Tibial artery (tissue), 4 donors: ENCODE measurements around the gene RIPOR3.
"Not testable (repeated sequence)": the region's sequence is repeated elsewhere in the genome, so short reads cannot be mapped to it uniquely, and the experiment has no call there.

Experiments
- DNase-seq, 2 donors: peaks; one replicate each; pipeline ENCODE4 v3.0.0-alpha.2; 2019
- H3K27ac ChIP-seq, 2 donors: fragments of 200-600 bp; sonication (generic) in 1 of 2; 1 replicate in 1 of 2; 2 replicates in 1 of 2; pipeline ENCODE4 v1.5.1; 2018 to 2019; ENCODE audit warnings: mild to moderate bottlenecking in 1 of 2
- H3K27me3 ChIP-seq, 2 donors: fragments of 200-600 bp; sonication (generic) in 1 of 2; one replicate each; pipeline versions ENCODE4 v1.5.1 to v1.6.0; 2016 to 2019
- H3K36me3 ChIP-seq, 3 donors: fragments of 200-600 bp; sonication (generic) in 2 of 3; one replicate each; pipeline ENCODE4 v1.5.1; 2016 to 2019; ENCODE audit warnings: mild to moderate bottlenecking in 2 of 3
- H3K4me1 ChIP-seq, 4 donors: fragments of 200-600 bp; sonication (generic) in 2 of 4; 1 replicate in 3 of 4; 2 replicates in 1 of 4; pipeline ENCODE4 v1.5.1; 2016 to 2019
- H3K4me3 ChIP-seq, 2 donors: fragments of 200-600 bp; sonication (generic) in 1 of 2; 1 replicate in 1 of 2; 2 replicates in 1 of 2; pipeline ENCODE4 v1.5.1; 2018 to 2019; ENCODE audit warnings: mild to moderate bottlenecking in 2 of 2
- H3K9me3 ChIP-seq, 3 donors: fragments of 200-600 bp; sonication (generic) in 1 of 3; one replicate each; pipeline ENCODE4 v1.5.1; 2016 to 2019
- CTCF ChIP-seq, 2 experiments: fragments of 200-600 bp in 1 of 2; fragments of 450-650 bp in 1 of 2; IDR thresholded peaks; one replicate each; pipeline ENCODE4 v1.5.1; 2017 to 2019; ENCODE audit warnings: antibody characterized with exemption in 2 of 2, mild to moderate bottlenecking in 1 of 2, moderate library complexity in 1 of 2
- intact Hi-C: fragments of 100-400 bp; cut with DNase I; formaldehyde crosslinking; loops from one replicate; pipeline ENCODE4 v1.15.0; 2023; ENCODE audit warnings: low total_unique reads

Gene RIPOR3

DNA sequence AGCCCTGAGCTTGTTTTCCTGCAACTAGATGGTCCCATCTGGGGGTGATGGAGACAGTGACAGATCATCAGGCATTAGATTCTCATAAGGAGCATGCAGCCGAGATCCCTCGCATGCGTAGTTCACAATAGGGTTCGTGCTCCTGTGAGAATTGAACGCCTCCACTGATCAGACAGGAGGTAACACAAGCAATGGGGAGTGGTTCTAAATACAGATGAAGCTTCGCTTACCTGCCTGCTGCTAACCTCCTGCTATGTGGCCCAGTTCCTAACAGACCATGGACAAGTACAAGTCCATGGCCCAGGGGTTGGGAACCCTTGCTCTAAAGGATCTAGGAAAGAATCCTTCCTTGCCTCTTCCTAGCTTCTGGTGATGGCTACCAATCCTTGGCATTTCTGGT lies 42.7 kb downstream of the RIPOR3 start:
- H3K27ac ChIP-seq = no peak overlapping the region
- no peaks in the 10 kb centered on the region for H3K9me3 ChIP-seq
- no peaks in the 10 kb centered on the region for H3K36me3 ChIP-seq
- intact Hi-C loops = no loop called here
- H3K27me3 ChIP-seq = no peaks in the 10 kb centered on the region
- peaks cover 0 to 10% (median 0%) of the 10 kb centered on the region in 4 donors for H3K4me1 ChIP-seq
- no peak for TF ChIP-seq CTCF (IDR thresholded peaks at IDR 0.05)
- H3K4me3 ChIP-seq = no peak overlapping the region
- DNase-seq = no peak

DNA sequence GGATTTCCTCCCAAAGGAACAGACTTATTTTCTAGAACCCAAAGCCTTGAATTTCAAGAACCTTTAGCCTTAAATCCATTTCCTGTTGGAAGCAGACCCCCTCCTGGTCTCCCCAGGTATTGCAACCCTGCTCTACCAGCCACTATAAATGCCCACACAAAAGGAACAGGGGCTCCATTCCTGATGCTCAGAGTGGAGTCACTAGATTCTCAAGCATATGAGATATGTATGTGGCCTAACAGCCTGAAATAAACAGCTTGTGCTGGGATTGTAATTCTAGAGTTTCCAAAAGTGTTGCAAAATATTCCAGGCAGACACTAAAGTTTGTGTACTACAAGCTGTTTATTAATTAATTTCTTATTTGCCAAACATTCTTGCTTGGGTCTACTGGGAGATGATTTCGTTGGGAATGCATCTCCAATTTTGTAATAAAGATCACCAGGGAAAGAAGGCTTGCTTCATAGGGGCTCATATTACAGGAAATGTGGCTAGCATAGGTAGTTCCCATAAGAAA lies 44.8 kb downstream of the RIPOR3 start:
- no peak for DNase-seq
- intact Hi-C loops = no loop called here
- no peak for TF ChIP-seq CTCF (IDR thresholded peaks at IDR 0.05)
- Histone ChIP-seq H3K27ac (no peak overlapping the region), H3K36me3 (no peaks in the 10 kb centered on the region), H3K9me3 (no peaks in the 10 kb centered on the region), H3K4me3 (no peak overlapping the region), H3K27me3 (no peaks in the 10 kb centered on the region), H3K4me1 (peaks cover 0 to 10% (median 0%) of the 10 kb centered on the region in 4 donors)

DNA sequence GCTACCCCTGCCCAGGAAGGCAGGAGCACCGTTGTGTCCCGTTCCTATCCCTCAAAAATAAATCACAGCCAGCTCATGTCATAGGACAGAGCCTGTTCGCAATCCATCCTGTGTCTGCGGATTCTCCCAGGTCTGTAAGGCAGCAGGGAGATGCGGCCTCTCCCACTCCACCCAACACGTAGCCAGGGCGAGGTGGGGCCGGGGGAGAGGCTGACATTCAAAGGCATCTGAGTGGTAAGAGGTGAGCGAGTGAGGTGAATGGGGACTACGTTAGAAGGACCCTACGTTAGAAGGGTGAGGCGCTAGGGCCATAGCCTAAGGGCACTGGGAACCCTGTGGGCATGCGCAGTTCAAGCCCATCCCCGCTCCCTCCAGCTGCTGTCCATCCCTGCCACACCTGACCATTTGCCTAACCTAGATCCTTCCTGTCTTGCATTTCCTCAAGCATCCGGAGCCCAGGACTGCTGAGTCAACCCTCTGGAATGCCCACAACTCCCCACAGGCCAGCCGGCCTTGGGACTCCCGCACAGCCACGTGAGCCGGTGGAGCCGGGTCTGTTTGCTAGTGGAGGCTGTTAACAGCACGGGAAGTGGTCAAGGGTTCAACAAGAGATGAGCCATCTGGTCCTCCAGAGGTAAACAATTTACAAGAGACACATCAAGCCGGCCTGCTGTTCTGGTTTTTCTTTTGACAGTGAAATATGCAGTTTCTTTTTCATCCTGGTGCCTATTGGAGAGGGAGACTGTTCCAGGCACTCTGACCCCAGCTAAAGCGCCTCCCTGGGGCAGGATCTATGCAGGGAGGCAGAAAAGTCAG lies 45.9 kb downstream of the RIPOR3 start:
- Histone ChIP-seq H3K27ac (peak overlapping the region in 1 of 2 donors; percentile 50), H3K9me3 (no peaks in the 10 kb centered on the region), H3K4me3 (no peak overlapping the region), H3K36me3 (no peaks in the 10 kb centered on the region), H3K4me1 (peaks cover 0 to 10% (median 0%) of the 10 kb centered on the region in 4 donors), H3K27me3 (no peaks in the 10 kb centered on the region)
- peak; percentile 79 to 81 for DNase-seq
- TF ChIP-seq CTCF (IDR thresholded peaks at IDR 0.05) = no peak
- intact Hi-C loops = no loop called here

DNA sequence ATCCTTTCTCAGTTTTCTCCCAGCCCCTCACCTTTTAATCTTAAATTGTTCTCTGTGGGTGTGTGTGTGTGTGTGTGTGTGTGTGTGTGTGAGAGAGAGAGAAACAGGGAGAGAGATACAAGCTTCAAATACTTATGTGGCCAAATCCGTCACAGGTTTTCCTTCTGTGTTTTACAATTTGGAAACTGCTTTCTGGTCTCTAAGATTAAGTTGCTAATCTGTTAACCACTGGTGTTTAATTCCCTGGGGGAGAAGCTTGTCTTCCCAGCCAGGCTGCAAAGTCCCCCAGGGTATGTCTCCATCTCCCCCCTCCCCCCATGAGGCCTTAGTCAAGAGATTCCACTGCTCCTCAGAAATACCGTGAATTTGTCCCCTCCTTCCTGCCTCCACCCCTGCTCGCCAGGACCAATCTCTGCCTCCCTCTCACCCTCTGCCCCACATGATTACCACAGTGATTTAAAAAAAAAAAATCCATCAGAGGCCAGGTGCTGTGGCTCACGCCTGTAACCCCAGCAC lies 49.0 kb downstream of the RIPOR3 start:
- H3K9me3 ChIP-seq = no peaks in the 10 kb centered on the region
- no peaks in the 10 kb centered on the region for H3K27me3 ChIP-seq
- DNase-seq = no peak
- no peak overlapping the region for H3K4me3 ChIP-seq
- TF ChIP-seq CTCF (IDR thresholded peaks at IDR 0.05) = no peak
- intact Hi-C loops = no loop called here
- no peaks in the 10 kb centered on the region for H3K36me3 ChIP-seq
- H3K4me1 ChIP-seq = peaks cover 0 to 10% (median 2%) of the 10 kb centered on the region in 4 donors
- H3K27ac ChIP-seq = no peak overlapping the region

DNA sequence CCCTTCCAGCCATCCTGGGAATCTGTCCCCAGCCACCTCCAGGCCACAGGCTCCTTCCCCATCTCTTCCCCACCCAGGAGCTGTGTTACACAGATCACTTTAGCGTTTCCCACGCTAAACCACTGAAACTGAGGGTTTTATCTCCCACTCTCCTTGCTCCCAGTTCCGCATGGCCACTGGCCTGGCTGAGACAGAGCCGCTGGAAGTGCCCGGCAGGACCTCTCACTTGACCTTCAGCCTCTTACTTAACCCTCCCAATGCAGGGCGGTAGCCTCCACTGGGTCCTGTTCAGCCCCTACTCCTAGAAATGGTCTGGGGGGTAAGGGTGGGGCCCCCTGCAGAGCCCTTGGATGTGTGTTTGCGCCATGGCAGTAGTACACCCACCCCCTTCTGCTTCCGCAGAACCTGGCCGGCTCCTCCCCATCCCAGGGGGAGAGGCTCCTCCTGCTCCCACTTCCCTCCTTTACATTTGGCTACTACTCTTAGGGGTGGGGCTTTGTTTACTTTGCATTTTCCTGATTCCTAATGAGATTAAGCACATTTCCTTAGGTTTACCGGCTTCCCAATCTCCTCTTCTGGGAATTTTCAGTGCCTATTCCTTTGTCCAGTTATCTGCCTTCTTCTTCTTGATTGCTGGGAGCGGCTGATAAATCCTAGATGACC lies 49.6 kb downstream of the RIPOR3 start:
- DNase-seq, H3K27ac ChIP-seq, H3K36me3 ChIP-seq, intact Hi-C loops, H3K4me3 ChIP-seq, H3K9me3 ChIP-seq, H3K27me3 ChIP-seq: not testable (repeated sequence)
- peaks cover 0 to 15% (median 8%) of the 10 kb centered on the region in 4 donors for H3K4me1 ChIP-seq

DNA sequence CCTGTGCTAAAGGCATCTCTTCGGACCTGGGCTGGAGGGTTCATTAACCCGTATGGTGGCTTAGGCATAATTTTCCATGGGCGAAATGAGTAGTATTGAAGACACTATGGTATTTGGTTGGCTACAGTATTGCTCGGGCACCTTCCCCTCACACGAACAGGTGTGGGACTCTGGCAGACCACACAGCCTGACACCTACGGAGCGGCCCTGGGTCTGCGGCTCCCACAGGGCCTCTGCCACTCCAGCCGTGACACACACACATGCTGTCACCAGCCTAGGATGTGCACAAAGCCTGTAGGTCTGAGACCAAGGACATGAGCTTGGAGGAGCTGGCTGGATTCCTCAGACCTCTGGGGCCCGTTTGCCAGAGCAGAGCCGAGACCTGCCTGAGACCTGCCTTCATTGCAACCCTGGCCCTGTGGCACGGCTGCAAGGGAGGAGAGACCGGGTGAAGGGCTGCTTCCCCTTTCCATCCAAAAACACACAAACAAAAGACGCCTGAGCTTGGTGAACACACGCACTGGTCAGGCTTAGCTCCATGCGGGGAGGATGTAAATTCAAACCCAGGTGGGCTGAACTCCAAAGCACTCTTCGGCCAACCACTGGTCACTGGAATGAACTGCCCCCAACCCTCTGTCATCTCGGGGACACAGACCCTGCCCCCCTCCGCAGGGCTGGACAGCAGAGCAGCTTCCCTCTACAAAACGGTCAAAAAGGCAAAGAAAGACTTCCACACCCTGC lies 51.2 kb downstream of the RIPOR3 start:
- H3K9me3 ChIP-seq, H3K36me3 ChIP-seq, DNase-seq, H3K27ac ChIP-seq, intact Hi-C loops, H3K27me3 ChIP-seq, H3K4me3 ChIP-seq: not testable (repeated sequence)
- peaks cover 0 to 22% (median 20%) of the 10 kb centered on the region in 4 donors for H3K4me1 ChIP-seq

DNA sequence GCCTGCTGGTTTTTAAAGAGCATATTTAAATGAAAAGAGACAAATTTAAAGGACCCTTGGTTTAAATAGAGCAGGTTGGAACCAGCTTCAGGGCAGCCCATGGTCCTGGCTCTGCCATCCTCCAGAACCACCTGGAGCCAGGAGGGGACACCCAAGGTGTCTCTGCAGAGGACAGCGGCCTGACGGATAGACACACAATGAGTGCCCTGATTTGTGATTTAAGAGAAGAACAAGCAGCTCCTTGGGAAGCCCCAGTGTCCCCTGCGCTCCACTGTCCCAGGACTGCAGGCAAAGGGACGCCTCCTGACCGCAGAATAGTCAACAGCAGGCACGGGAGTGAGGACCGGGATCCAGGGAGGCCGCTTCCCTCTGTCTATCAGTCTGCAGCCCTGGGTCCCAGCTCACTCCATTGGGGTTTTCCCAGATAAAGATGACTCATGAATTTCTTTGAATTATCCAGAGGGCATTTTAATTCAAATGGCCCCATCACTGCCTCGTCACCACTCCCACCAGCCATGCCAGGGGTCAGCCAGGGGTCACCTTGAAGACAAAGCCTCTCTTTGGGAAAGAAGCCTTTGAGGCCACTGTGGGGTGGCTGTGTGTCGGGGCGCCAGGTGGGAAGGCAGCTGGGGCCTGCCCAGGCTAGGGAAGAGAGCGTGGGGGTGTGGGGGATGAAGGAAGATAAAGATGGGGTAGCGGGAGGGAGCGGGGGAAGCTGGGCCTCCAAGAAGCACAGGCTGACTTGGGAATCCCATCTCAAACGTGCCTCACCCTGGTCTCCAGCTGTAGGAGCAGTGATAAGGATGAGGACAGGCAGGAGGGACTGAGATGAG lies 53.1 kb downstream of the RIPOR3 start:
- H3K4me3 ChIP-seq, DNase-seq, H3K36me3 ChIP-seq, H3K27me3 ChIP-seq, H3K27ac ChIP-seq, H3K9me3 ChIP-seq, intact Hi-C loops: not testable (repeated sequence)
- peaks cover 0 to 22% (median 20%) of the 10 kb centered on the region in 4 donors for H3K4me1 ChIP-seq
